GM23338 (cell line): Measurements from ENCODE around the gene CHCHD5. TPM values are rescaled to one million over a fixed set of nuclear protein-coding genes. Genes with fewer than 3 reads are reported as not detected.

Experiments
- ATAC-seq: fragments of 200-7000 bp; cut with Tn5 transposase; 3 replicates; pipeline ENCODE4 v1.9.1; 2020
- DNase-seq: peaks from one replicate; pipeline ENCODE4 v3.0.0-alpha.2; 2015; ENCODE audit warnings: low spot score
- H2AFZ ChIP-seq: fragments of 200-600 bp; sonication (generic); 2 replicates; pipeline ENCODE4 v1.8.0; 2016; ENCODE audit warnings: antibody characterized with exemption, mild to moderate bottlenecking, moderate library complexity
- H3F3A ChIP-seq: fragments of 200-600 bp; sonication (generic); replicated peaks from 2 replicates; pipeline ENCODE4 v1.8.0; 2017; ENCODE audit warnings: antibody characterized with exemption, mixed run types, low read depth
- H3K27ac ChIP-seq: fragments of 200-600 bp; sonication (generic); 2 replicates; pipeline ENCODE4 v1.6.1; 2016; ENCODE audit warnings: low read depth
- H3K27me3 ChIP-seq: fragments of 200-600 bp; sonication (generic); 2 replicates; pipeline ENCODE4 v1.8.0; 2016; ENCODE audit warnings: mild to moderate bottlenecking, mixed run types, moderate library complexity; ENCODE audit not compliant: insufficient read depth
- H3K36me3 ChIP-seq: fragments of 200-600 bp; sonication (generic); 2 replicates; pipeline ENCODE4 v1.8.0; 2016; ENCODE audit warnings: mild to moderate bottlenecking; ENCODE audit not compliant: insufficient read depth
- H3K4me1 ChIP-seq: fragments of 200-600 bp; sonication (generic); 2 replicates; pipeline ENCODE4 v1.8.0; 2016; ENCODE audit warnings: mild to moderate bottlenecking, moderate library complexity; ENCODE audit not compliant: insufficient read depth
- H3K4me2 ChIP-seq: fragments of 200-600 bp; sonication (generic); 2 replicates; pipeline ENCODE4 v1.7.1; 2017; ENCODE audit warnings: mixed run types
- H3K4me3 ChIP-seq: fragments of 200-600 bp; sonication (generic); 2 replicates; pipeline ENCODE4 v1.6.1; 2016; ENCODE audit warnings: mixed run types
- H3K79me2 ChIP-seq: fragments of 200-600 bp; sonication (generic); replicated peaks from 2 replicates; pipeline ENCODE4 v1.8.0; 2017; ENCODE audit warnings: mild to moderate bottlenecking; ENCODE audit not compliant: insufficient read depth
- H3K9me2 ChIP-seq: fragments of 200-600 bp; sonication (generic); 2 replicates; pipeline ENCODE4 v1.8.0; 2017; ENCODE audit not compliant: insufficient read depth
- H4K20me1 ChIP-seq: fragments of 200-600 bp; sonication (generic); replicated peaks from 2 replicates; pipeline ENCODE4 v1.8.0; 2017; ENCODE audit warnings: mild to moderate bottlenecking; ENCODE audit not compliant: insufficient read depth
- H3K27ac Mint-ChIP-seq: 2 replicates; pipeline ENCODE4 v1.8.0; 2020; ENCODE audit warnings: inconsistent platforms, mild to moderate bottlenecking, moderate library complexity, mixed read lengths
- H3K27me3 Mint-ChIP-seq: 3 replicates; pipeline ENCODE4 v1.8.0; 2022; ENCODE audit warnings: low read depth, mild to moderate bottlenecking, moderate library complexity, mixed read lengths, inconsistent platforms; ENCODE audit not compliant: insufficient read depth, poor library complexity
- H3K36me3 Mint-ChIP-seq: 3 replicates; pipeline ENCODE4 v1.8.0; 2021; ENCODE audit warnings: low read depth, mild to moderate bottlenecking, inconsistent platforms, moderate library complexity, mixed read lengths
- H3K4me1 Mint-ChIP-seq: 3 replicates; pipeline ENCODE4 v1.8.0; 2020; ENCODE audit warnings: mild to moderate bottlenecking, inconsistent platforms, mixed read lengths
- H3K4me3 Mint-ChIP-seq: 3 replicates; pipeline ENCODE4 v1.8.0; 2021; ENCODE audit warnings: moderate library complexity, mild to moderate bottlenecking, inconsistent platforms, mixed read lengths
- H3K9me3 Mint-ChIP-seq: 3 replicates; pipeline ENCODE4 v1.8.0; 2020; ENCODE audit warnings: moderate library complexity, mild to moderate bottlenecking, inconsistent platforms, mixed read lengths
- CREB1 ChIP-seq: fragments of 250-450 bp; sonication (Bioruptor Pico); IDR thresholded peaks from 2 replicates; pipeline ENCODE4 v1.5.0; 2020; ENCODE audit warnings: low read depth, mild to moderate bottlenecking, moderate library complexity
- CTCF ChIP-seq, 2 experiments: fragments of 200-600 bp in 1 of 2; sonication (generic) in 1 of 2; conservative IDR thresholded peaks; 2 replicates each; pipeline versions ENCODE4 v1.5.1 to v1.6.1; 2016 to 2017; ENCODE audit warnings: antibody characterized with exemption in 2 of 2, low read depth in 2 of 2, mild to moderate bottlenecking in 2 of 2, moderate library complexity in 1 of 2
- ETS1 ChIP-seq: IDR thresholded peaks from 2 replicates; pipeline ENCODE4 v1.6.1; 2016; ENCODE audit warnings: antibody characterized with exemption
- EZH2 ChIP-seq: fragments of 200-600 bp; sonication (generic); IDR thresholded peaks from one replicate; pipeline ENCODE4 v1.8.0; 2017; ENCODE audit warnings: antibody characterized with exemption, mild to moderate bottlenecking, low read depth; ENCODE audit not compliant: unreplicated experiment
- EZH2phosphoT487 ChIP-seq: fragments of 200-600 bp; sonication (generic); IDR thresholded peaks from one replicate; pipeline ENCODE4 v1.8.1; 2018; ENCODE audit warnings: antibody characterized with exemption; ENCODE audit not compliant: unreplicated experiment
- JUNB ChIP-seq: IDR thresholded peaks from one replicate; pipeline ENCODE4 v1.6.1; 2016; ENCODE audit warnings: antibody characterized with exemption; ENCODE audit not compliant: unreplicated experiment
- POLR2AphosphoS5 ChIP-seq: IDR thresholded peaks from 2 replicates; pipeline ENCODE4 v1.6.1; 2016; ENCODE audit warnings: antibody characterized with exemption, low read depth
- REST ChIP-seq: IDR thresholded peaks from one replicate; pipeline ENCODE4 v1.6.1; 2018; ENCODE audit warnings: antibody characterized with exemption; ENCODE audit not compliant: unreplicated experiment
- STAT1 ChIP-seq: IDR thresholded peaks from one replicate; pipeline ENCODE4 v1.6.1; 2016; ENCODE audit warnings: antibody characterized with exemption; ENCODE audit not compliant: unreplicated experiment
- ZNF114 ChIP-seq: fragments of 250-450 bp; sonication (Bioruptor Pico); IDR thresholded peaks from 2 replicates; pipeline ENCODE4 v1.5.0; 2020; ENCODE audit warnings: mild to moderate bottlenecking, moderate library complexity
- ZNF331 ChIP-seq: fragments of 250-450 bp; sonication (Bioruptor Pico); IDR thresholded peaks from 2 replicates; pipeline ENCODE4 v1.5.0; 2020; ENCODE audit warnings: low read depth, mild to moderate bottlenecking, moderate library complexity
- polyA plus RNA-seq: library from polyadenylated mRNA; unstranded; fragments of >200 nt; fragmentation: Nextera tagmentation; extraction: Ambion mirVana; gene quantifications from 2 replicates; pipeline ENCODE4 v1.2.1, GENCODE V29; 2016
- total RNA-seq: library from RNA; depleted of rRNA; stranded (reverse); fragments of >200 nt; shearing (Covaris generic); gene quantifications from 2 replicates; pipeline ENCODE4 v1.2.3, GENCODE V29; 2014
- TF ChIP-seq, protein P1 (sequence below): fragments of 250-450 bp; sonication (Bioruptor Pico); IDR thresholded peaks from 2 replicates; pipeline ENCODE4 v1.5.0; 2020; ENCODE audit warnings: mild to moderate bottlenecking, moderate library complexity

Gene CHCHD5
- total and polyA plus RNA-seq, 2 experiments from 2014 or later: 15.5 to 69.9 TPM

GRCh38 chr2:112623913-112624777 lies 39.7 kb downstream of the CHCHD5 start:
- TF ChIP-seq, protein P1, sequence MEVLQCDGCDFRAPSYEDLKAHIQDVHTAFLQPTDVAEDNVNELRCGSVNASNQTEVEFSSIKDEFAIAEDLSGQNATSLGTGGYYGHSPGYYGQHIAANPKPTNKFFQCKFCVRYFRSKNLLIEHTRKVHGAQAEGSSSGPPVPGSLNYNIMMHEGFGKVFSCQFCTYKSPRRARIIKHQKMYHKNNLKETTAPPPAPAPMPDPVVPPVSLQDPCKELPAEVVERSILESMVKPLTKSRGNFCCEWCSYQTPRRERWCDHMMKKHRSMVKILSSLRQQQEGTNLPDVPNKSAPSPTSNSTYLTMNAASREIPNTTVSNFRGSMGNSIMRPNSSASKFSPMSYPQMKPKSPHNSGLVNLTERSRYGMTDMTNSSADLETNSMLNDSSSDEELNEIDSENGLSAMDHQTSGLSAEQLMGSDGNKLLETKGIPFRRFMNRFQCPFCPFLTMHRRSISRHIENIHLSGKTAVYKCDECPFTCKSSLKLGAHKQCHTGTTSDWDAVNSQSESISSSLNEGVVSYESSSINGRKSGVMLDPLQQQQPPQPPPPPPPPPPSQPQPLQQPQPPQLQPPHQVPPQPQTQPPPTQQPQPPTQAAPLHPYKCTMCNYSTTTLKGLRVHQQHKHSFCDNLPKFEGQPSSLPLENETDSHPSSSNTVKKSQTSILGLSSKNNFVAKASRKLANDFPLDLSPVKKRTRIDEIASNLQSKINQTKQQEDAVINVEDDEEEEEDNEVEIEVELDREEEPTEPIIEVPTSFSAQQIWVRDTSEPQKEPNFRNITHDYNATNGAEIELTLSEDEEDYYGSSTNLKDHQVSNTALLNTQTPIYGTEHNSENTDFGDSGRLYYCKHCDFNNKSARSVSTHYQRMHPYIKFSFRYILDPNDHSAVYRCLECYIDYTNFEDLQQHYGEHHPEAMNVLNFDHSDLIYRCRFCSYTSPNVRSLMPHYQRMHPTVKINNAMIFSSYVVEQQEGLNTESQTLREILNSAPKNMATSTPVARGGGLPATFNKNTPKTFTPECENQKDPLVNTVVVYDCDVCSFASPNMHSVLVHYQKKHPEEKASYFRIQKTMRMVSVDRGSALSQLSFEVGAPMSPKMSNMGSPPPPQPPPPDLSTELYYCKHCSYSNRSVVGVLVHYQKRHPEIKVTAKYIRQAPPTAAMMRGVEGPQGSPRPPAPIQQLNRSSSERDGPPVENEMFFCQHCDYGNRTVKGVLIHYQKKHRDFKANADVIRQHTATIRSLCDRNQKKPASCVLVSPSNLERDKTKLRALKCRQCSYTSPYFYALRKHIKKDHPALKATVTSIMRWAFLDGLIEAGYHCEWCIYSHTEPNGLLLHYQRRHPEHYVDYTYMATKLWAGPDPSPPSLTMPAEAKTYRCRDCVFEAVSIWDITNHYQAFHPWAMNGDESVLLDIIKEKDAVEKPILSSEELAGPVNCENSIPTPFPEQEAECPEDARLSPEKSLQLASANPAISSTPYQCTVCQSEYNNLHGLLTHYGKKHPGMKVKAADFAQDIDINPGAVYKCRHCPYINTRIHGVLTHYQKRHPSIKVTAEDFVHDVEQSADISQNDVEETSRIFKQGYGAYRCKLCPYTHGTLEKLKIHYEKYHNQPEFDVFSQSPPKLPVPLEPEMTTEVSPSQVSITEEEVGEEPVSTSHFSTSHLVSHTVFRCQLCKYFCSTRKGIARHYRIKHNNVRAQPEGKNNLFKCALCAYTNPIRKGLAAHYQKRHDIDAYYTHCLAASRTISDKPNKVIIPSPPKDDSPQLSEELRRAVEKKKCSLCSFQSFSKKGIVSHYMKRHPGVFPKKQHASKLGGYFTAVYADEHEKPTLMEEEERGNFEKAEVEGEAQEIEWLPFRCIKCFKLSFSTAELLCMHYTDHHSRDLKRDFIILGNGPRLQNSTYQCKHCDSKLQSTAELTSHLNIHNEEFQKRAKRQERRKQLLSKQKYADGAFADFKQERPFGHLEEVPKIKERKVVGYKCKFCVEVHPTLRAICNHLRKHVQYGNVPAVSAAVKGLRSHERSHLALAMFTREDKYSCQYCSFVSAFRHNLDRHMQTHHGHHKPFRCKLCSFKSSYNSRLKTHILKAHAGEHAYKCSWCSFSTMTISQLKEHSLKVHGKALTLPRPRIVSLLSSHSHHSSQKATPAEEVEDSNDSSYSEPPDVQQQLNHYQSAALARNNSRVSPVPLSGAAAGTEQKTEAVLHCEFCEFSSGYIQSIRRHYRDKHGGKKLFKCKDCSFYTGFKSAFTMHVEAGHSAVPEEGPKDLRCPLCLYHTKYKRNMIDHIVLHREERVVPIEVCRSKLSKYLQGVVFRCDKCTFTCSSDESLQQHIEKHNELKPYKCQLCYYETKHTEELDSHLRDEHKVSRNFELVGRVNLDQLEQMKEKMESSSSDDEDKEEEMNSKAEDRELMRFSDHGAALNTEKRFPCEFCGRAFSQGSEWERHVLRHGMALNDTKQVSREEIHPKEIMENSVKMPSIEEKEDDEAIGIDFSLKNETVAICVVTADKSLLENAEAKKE (CRISPR knock-in tag): no peak
- TF ChIP-seq CTCF (conservative IDR thresholded peaks at IDR 0.05; ENCODE audit: low read depth in 2 of 2) (no peak), REST (no peak), EZH2 (no peak), ZNF331 (CRISPR knock-in tag) (no peak), ZNF114 (CRISPR knock-in tag) (no peak), ETS1 (no peak), POLR2AphosphoS5 (no peak), STAT1 (no peak), EZH2phosphoT487 (no peak), JUNB (no peak), CREB1 (CRISPR knock-in tag) (no peak)
- Mint-ChIP-seq H3K4me3 (no peak overlapping the region), H3K27me3 (peaks cover 10% of the 10 kb centered on the region), H3K36me3 (no peaks in the 10 kb centered on the region), H3K4me1 (peaks cover 14% of the 10 kb centered on the region), H3K9me3 (no peaks in the 10 kb centered on the region), H3K27ac (no peak overlapping the region)
- no peaks in the 10 kb centered on the region for H4K20me1 ChIP-seq
- no peaks in the 10 kb centered on the region for H3K27me3 ChIP-seq
- no peaks in the 10 kb centered on the region for H3K79me2 ChIP-seq
- H3F3A ChIP-seq: no peaks in the 10 kb centered on the region
- no peak overlapping the region for H3K4me3 ChIP-seq
- no peaks in the 10 kb centered on the region for H3K36me3 ChIP-seq
- no peak for DNase-seq
- ATAC-seq: no peak
- no peak overlapping the region for H3K4me2 ChIP-seq
- H3K9me2 ChIP-seq: no peaks in the 10 kb centered on the region
- H3K27ac ChIP-seq: no peak overlapping the region
- no peaks in the 10 kb centered on the region; the same call in 1 of the 2 replicates for H3K4me1 ChIP-seq
- no peak overlapping the region for H2AFZ ChIP-seq
